GM12874 (cell line): ENCODE measurements around the gene TMEM254.

Experiments used
- TF ChIP-seq, protein P1 (sequence below): IDR thresholded peaks from 2 replicates; pipeline ENCODE4 v1.5.1; 2011; ENCODE audit warnings: low read depth, mild to moderate bottlenecking, control low read depth, low read length, moderate library complexity; ENCODE audit not compliant: insufficient read depth

Gene TMEM254

DNA sequence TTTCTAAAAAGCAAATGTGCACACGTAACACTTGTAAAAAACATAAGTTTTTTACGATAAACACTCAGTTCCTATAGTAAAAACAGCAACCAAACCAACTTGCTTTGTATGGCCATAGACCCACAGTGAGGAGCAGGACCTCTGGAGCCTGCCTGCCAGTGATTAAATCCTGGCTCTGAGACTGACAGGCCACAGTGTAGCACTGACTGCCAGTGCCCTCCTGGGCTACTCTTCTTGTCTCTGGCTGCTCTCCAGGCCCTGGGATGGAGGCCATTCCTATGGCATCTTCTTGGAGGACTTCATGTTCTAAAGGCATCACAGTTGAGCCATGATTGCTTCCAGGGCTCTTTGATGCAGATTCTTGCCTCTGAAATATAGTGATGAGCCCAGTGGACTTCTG, 22.7 kb upstream of the TMEM254 start:
- TF ChIP-seq, protein P1, sequence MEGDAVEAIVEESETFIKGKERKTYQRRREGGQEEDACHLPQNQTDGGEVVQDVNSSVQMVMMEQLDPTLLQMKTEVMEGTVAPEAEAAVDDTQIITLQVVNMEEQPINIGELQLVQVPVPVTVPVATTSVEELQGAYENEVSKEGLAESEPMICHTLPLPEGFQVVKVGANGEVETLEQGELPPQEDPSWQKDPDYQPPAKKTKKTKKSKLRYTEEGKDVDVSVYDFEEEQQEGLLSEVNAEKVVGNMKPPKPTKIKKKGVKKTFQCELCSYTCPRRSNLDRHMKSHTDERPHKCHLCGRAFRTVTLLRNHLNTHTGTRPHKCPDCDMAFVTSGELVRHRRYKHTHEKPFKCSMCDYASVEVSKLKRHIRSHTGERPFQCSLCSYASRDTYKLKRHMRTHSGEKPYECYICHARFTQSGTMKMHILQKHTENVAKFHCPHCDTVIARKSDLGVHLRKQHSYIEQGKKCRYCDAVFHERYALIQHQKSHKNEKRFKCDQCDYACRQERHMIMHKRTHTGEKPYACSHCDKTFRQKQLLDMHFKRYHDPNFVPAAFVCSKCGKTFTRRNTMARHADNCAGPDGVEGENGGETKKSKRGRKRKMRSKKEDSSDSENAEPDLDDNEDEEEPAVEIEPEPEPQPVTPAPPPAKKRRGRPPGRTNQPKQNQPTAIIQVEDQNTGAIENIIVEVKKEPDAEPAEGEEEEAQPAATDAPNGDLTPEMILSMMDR, result no peak

DNA sequence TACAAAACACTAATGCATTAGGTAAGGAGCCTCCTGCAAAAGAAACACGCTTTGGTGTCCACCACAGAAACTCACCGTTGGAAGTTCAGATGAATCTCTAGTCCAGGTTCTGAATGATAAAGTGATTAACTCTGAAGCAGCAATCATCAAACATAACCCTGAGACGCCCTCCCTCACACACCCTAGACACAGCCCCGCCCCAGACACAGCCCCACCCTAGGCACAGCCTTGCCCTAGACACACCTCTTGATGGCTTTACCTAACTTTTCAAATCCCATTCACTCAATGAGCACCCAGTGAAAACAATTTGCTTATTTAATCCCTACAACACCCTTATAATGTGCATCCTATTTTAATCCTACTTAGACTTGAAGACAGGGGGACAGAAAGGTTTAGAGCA, 21.3 kb upstream of the TMEM254 start:
- TF ChIP-seq, protein P1, result no peak

DNA sequence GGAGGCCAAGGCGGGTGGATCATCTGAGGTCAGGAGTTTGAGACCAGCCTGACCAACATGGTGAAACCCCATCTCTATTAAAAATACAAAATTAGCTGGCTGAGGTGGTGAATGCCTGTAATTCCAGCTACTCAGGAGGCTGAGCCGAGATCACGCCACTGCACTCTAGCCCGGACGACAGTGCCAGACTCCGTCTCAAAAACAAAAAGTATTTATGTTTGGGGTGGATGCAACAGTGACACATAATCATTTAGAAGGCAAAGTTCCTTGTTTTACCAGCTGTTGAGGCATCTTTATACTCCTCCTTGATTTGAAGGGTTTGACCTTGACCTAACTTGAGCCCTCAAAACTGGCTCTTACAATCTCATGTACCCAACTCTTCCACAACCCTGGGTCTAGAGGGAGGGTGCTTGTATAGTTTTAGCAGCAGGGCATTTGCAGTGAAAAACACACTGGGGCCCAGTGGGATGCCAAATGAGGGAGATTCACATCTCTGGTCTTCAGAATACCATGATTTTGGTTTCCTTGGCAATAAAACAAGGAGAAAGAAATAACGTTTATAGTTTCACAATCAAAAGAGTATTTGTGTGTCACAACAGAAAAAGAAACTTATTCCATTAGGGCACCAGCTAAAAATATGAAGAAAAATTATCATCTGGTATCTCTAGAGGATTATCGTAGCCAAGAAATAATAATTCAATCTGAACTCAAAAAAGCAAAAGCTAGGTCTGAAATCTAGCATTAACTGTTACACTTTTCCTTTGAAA, 14.2 kb upstream of the TMEM254 start:
- TF ChIP-seq, protein P1, result no peak

- TF ChIP-seq, protein P1, result no peak
These were observed 11.7 kb upstream of the TMEM254 start for GRCh38 chr10:80066809-80067208.

- TF ChIP-seq, protein P1, result no peak
These were observed 10.2 kb upstream of the TMEM254 start for GRCh38 chr10:80068270-80068669.

GRCh38 chr10:80070057-80070456, 8.4 kb upstream of the TMEM254 start:
- TF ChIP-seq, protein P1, result no peak

DNA sequence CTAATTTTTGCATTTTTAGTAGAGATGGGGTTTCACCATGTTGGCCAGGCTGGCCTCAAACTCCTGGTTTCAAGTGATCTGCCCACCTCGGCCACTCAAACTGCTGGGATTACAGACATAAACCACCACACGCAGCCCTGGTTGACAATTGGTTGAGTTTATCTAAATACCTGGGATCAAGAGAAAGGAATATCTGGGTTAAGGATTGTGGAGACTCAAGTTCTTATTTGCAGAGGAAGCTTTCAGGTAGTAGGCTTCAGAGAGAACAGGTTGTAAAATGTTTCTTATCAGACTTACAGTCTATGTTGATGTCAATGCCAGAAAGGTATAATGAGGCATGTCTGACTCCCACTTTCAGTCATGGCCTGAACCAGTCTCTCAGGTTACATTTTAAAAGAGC, 5.9 kb upstream of the TMEM254 start:
- TF ChIP-seq, protein P1, result no peak
